Fibroblast of peridontal ligament (primary cell): ENCODE data around the gene LTB4R.
"Not testable (repeated sequence)": the region's sequence is repeated elsewhere in the genome, so short reads cannot be mapped to it uniquely, and the experiment has no call there.

Experiments used
- DNase-seq: peaks from one replicate; pipeline ENCODE4 v3.0.0-alpha.2; 2010; ENCODE audit errors: extremely low read depth

Gene LTB4R

DNA sequence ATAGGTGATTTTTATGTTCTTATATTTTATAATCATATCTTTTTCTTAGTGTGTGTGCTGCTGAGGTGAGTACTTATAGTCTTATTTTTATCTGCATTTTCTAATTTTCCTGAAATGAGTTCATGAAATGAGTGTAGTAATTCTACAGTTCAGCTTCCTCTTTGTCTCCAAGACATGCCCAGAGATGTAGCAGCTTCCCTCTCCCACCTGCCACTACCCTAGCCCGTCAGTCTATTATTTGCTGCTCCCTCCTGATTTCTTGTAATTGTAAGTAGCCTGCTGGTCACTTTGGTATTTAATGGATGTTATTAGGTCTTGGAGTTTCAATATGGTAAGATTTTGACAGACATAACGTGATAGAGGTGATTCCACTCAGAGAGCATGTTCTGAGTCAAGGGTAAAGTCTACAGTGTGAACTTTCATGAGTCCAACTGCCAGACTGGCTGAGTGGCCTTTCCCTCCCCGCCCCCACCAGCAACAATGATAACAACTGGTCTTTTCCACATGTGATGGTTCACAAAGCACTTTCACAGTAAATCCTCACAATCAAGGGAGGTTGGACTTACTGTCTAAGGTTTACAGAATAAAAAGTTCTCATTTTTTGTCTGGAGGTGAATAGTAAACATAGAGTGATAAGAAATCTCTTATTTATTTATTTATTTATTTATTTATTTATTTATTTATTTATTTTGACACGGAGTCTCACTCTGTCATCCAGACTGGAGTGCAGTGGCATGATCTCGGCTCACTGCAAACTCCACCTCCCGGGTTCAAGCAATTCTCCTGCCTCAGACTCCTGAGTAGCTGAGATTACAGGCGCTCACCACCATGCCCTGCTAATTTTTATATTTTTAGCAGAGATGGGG lies 32.7 kb downstream of the LTB4R start:
- DNase-seq, result no peak

DNA sequence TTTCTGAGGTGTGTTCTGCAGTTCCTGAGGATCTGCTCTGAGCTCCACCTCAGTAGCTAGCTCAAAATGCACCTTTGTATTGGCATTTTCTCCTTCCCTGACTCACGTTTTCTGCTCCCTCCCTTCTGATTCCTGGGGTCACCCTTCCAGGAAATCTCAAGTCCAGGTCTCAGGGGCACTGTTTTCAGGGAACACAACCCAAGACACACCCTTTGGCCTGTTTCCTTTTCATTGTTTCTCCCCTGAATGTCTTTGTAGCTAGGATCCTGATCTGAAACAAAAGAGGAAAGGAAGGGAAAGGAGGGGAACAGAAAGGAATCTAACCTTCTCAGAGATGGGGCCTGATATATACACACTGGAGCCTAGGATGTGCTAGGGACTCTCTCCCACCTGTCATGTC lies 35.8 kb downstream of the LTB4R start:
- DNase-seq, result no peak

DNA sequence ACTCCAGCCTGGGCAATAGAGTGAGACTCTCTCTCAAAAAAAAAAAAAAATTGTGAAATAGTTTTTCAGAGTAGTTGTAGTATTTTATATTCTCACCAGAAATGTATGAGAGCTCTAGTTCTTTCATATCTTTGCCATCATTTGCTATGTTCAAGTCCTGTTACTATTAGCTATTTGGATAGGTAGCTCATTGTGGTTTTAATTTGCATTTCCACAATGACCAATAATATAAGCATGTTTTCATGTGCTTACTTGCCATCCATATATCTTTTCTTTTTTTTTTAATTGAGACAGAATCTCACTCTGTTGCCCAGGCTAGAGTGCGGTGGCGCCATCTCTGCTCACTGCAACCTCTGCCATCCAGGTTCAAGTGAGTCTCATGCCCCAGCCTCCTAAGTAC lies 36.9 kb downstream of the LTB4R start:
- DNase-seq, result no peak

DNA sequence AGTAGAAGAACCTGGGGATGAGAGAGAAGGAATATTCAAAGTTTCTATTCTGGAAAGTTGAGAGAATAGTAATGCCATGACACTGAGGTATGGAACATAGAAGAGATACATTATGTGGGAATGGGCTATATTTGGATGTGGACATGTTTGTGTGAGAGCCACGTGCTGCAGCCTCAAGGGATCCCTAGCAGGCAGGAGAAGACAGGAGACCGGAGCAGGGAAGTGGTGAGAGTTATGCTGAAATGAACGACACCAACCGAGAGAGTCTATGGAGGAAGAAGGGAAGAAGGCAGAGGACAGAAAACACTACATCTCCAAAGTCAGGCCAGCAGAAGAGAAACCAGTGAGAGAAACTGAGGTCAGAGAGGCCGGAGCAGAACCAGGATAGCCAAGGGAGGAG lies 38.4 kb downstream of the LTB4R start:
- no peak for DNase-seq

DNA sequence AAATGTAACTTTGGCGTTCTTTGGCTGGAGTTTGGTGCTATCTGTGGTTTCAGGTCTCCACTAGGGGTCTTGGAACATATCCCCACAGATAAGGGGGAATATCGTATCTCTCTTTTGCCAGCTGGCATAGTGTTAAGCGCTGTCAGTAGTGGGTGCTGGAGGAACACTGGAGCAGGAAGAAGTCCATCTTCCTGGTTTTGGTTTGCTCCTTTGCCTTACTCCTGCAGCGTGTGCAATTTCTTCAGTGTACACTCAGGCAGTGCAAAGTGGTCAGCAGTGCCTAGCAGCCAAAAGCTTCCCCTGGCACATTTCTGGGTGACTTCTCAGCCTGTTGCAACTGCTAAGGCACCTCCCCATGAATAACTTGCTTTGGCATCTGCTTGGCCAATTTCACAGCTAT lies 40.2 kb downstream of the LTB4R start:
- peak; percentile 83 for DNase-seq

DNA sequence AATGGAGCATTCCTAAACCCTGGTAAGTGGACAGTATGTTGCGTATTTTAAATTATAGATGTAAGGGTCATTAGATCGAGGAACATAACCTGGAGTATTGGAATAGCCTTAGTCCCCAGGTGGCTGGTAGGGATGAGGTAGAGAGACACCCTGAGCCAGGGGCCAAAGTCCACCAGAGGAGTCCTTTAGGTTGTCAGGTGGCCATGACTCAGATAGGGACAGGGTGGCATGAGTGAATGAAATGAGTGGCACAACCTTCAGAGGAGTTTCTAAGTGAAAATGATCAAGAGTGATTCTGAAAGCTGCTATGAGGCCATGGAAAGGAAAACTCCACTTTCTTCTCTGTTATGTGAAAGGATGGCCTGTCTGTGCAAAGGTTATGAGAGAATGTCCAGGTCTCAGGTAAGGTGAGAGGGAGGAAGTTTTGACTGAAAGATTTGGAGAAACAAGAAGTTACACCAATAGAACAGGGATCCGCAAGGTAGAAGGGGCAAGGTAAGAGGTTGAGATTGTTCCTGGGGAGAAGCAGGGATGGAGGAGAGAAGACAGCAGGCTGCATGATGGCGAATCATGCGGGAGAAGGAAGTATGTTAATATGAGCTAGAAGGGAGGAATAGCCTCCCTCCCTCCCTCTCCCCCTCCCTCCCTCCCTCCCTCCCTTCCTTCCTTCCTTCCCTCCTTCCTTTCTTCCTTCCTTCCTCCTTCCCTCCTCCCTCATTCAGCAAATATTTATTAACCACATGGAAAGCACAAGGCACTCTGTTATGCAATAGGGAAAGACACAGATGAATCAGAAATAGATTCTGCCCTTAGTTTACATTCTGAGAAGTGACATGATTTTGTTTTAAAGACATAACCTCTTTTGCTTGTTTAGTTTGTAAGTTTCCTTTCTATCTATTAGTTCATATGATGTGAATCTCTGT lies 42.5 kb downstream of the LTB4R start:
- peak; percentile 81 for DNase-seq

DNA sequence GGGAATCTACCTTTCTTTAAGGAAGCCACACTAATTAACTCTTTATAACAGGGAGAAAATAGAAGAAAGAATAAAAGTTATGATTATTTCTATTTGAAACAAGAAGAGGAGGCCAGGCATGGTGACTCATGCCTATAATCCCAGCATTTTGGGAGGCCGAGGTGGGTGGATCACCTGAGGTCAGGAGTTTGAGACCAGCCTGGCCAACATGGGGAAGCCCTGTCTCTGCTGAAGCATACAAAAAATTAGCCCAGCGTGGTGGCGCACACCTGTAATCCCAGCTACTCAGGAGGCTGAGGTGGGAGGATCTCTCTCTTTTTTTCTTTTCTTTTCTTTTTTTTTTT lies 43.2 kb downstream of the LTB4R start:
- not testable (repeated sequence) for DNase-seq

DNA sequence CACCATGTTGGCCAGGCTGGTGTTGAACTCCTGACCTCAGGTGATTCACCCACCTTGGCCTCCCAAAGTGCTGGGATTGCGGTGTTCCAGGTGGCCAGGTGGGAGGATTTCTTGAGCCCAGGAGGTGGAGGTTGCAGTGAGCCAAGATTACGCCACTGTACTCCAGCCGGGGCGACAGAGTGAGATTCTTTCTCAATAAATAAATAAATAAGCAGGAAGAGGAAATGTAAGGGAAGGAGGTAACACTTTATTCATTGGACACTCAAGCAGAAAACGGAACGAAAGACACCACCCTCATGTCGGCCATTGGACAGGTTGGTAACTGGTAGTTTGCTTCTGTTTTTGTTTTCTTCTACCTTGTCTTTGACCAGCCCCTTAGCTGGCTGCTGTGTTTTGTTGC lies 43.7 kb downstream of the LTB4R start:
- DNase-seq, result no peak

DNA sequence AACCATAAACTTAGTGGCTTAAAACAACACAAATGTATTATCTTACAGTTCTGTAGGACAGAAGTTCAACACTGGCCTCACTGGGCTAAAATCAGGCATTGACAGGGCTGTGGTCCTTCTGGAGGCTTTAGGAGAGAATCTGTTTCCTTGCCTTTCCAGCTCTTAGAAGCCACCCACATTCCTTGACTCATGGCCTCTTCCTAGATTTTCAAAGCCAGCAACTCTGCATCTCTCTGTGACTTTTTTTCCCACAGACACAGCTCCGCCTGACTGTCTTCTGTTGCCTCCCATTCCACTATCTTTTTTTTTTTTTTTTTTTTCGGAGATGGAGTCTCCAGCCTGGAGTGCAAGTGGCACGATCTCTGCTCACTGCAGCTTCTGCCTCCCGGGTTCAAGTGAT lies 44.9 kb downstream of the LTB4R start:
- DNase-seq, result no peak

DNA sequence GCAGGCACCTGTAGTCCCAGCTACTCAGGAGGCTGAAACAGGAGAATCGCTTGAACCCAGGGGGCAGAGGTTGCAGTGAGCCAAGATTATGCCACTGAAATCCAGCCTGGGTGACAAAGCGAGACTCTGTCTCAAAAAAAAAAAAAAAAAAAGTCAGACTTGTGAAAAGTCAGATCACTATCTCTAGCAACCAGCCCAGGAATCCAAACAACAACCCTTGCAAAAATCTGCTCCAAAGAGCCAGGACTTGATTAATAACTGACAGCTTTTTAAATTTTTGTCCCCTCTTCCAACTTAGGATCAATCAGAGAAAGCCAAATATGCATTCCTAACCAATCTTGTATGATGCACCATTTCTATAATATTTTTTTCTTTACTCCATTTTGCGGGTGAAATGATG lies 49.0 kb downstream of the LTB4R start:
- DNase-seq, result no peak

DNA sequence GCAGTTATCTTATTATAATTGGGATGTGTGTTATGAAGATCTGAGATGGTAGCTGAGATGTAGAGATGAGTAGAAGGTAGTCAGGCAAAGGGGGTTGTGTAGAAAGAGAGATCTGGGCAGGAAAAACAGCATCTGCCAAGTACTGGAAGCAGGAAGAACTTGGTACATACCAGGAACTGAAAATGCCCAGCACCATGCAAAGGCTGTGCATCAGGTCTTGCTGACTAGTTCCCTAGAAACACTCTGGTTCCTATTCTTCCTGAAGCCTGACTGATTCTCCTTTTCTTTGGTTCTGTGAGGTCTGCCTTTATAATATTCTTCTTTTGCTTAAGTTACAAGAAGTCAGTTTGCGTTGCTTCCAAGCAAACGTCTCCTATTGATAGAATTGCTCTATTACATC lies 50.0 kb downstream of the LTB4R start:
- DNase-seq, result no peak

DNA sequence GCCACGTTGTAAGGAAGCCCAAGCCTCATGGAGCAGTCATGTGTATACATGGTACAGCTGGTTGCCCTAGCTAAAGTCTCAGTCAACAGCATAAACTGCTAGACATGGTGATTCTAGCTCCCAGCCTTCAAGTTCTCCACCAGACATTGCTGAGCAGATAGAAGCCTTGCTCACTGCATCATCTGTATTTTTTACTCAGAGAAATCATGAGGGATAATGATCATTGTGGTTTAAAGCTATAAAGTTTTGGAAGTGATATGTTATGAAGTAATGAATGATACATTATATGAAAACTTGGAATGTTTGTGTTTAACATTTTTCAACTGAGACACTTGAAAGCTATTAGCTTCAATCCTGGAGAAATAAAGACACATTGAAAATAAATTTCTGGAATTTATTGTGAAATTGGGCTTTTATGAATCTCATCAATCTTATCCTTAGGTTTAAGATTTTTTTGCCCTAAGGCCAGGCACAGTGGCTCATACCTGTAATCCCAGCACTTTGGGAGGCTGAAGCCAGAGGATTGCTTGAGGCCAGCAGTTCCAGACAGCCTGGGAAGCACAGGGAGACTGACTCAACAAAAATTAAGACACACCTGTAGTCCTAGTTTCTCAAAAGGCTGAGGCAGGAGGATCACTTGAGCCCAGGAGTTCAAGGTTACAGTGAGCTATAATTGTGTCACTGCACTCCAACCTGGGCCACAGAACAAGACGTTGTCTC lies 51.1 kb downstream of the LTB4R start:
- DNase-seq, result peak; percentile 60

DNA sequence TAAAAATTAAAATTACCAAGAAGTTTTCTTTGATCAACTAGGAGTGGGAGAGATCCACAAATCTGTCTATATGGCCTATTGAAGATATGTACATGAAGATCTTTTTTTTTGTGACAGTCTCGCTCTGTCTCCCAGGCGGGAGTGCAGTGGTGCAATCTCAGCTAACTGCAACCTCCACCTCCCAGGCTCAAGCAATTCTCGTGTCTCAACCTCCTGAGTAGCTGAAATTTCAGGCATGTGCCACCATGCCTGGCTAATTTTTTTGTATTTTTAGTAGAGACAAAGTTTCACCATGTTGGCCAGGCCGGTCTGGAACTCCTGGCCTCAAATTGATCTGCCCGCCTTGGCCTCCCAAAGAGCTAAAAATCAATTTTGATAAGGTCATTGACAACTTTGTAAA lies 52.1 kb downstream of the LTB4R start:
- no peak for DNase-seq

DNA sequence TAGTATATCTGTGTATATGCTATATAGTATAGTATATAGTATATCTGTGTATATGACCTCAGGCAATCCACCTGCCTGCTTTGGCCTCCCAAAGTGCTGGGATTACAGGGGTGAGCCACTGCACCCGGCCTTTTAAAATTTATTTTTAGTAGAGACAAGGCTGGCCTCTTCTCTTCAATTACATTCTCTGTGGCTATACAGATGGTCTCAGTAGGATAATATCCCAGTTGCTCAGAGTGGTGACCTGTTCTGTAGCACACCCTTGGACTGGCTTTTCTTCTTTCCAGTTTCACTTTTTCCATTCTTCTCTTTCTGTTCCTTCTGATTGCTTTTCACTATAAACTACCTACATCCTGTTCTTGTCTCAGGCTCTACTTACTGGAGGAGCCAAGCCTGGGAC lies 53.5 kb downstream of the LTB4R start:
- no peak for DNase-seq

DNA sequence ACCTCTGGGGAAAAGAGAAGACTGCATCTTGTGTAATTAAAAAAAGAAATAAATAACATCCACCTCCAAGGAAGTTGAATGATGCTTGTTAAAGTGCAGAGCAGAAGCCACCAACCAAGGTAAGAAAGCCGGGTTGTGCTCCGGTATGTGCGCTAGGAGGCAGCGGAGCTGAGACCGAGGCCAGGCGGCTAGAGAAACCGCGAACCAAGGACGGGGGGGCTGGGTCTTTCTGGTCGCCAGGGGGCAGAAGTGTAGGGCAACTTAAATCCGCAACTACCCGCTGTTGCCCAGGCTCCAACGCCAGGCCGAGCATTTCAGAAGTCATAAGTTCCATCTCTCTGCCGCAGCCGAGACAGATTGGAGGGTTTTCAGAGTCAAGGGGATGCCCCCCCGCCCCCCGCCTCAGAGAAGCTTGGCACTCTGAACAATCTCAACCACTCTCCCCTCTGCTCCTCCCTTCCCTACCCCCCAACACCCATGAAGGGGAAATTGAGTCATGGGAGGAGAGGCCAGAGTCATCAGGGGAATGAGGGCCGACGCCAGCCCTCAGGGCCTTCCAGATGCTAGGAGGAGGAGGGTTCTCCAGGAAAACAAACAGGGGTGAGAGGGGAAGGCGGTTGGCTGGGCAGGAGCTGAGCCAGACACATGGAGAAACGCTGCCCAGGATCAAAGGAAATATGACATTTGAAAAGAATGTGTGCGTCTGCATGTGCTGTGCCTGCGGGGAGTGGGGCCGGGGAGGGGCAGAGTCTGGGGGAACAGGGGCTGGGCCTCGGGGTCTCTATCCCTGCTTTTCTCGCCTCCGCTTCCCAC lies 54.5 kb downstream of the LTB4R start:
- peak; percentile 92 for DNase-seq

DNA sequence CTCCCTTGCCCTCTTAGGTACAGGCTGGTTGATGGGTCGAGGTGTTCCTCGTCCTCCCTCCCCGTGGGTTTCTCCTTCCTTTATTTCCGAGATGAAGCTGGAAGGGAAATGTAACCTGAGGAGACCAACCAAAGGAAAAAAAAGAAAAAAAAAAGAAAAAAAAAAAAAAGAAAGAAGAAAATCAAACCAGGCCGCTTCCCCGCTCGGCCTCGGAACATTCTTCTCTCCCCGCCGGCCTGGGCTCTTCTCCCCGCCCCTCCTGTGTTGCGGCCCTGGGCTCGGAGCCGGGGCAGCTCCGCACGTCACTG lies 55.1 kb downstream of the LTB4R start:
- DNase-seq, result no peak

DNA sequence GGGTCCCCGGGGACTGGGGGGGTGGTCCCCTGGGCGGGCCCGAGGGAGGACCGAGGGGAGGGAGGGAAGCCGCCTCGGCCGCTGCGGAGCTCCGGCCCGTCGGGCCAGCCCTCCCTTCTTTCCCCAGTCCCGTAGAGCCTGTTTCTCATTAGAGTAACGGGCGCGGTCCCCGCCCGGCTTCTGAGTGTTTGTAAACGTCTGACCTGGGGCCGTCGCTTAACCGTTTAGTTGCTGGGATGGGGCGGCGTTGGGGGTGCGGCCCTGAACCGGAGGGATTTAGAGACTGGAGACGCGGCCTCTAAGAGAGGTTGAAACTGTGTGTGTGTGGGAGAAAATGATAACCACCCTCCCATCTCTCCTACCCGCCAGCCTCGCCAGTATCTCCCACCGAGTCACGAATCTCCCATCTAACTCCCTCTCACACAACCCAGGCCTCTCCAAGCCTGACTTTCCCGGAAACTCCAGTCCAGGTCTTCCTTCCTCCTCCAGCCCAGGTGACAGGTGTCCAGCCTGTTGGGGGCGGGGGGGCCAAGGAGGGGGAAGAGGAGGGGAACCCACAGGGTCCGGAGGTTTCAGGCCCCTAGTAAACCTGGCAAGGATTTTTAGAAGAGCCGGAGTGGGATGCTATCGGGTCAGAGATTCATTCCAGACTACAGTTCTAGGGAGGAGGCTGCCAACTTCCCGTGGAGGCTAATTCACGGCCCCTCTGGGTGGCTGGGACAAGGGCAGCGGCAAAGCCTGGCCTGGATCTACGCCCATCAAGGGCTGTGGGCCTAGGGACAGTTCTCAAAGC lies 55.6 kb downstream of the LTB4R start:
- peak; percentile 97 for DNase-seq
